NB4 (cell line): ENCODE results near the gene G3BP1.

Experiments used
- MAX ChIP-seq: IDR thresholded peaks from 2 replicates; pipeline ENCODE4 v1.6.1; 2011; ENCODE audit warnings: low read depth, low read length
- POLR2A ChIP-seq: IDR thresholded peaks from 2 replicates; pipeline ENCODE4 v1.6.1; 2011; ENCODE audit warnings: mild to moderate bottlenecking; ENCODE audit not compliant: insufficient read length; ENCODE audit errors: extremely low read depth
- TF ChIP-seq, protein P1 (sequence below): IDR thresholded peaks from one replicate; pipeline ENCODE4 v1.5.1; 2012; ENCODE audit warnings: low read depth, low read length

GRCh38 chr5:151743530-151743929 lies 28.2 kb upstream of the G3BP1 start:
- TF ChIP-seq, protein P1, sequence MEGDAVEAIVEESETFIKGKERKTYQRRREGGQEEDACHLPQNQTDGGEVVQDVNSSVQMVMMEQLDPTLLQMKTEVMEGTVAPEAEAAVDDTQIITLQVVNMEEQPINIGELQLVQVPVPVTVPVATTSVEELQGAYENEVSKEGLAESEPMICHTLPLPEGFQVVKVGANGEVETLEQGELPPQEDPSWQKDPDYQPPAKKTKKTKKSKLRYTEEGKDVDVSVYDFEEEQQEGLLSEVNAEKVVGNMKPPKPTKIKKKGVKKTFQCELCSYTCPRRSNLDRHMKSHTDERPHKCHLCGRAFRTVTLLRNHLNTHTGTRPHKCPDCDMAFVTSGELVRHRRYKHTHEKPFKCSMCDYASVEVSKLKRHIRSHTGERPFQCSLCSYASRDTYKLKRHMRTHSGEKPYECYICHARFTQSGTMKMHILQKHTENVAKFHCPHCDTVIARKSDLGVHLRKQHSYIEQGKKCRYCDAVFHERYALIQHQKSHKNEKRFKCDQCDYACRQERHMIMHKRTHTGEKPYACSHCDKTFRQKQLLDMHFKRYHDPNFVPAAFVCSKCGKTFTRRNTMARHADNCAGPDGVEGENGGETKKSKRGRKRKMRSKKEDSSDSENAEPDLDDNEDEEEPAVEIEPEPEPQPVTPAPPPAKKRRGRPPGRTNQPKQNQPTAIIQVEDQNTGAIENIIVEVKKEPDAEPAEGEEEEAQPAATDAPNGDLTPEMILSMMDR = no peak
- TF ChIP-seq POLR2A (no peak), MAX (no peak)
